ENCODE results near the gene YLPM1. TPM values are rescaled to one million over a fixed set of nuclear protein-coding genes. Genes with fewer than 3 reads are reported as not detected.

Gene YLPM1
- polyA plus RNA-seq, 2 donors, result 10.4 to 13.0 TPM

DNA sequence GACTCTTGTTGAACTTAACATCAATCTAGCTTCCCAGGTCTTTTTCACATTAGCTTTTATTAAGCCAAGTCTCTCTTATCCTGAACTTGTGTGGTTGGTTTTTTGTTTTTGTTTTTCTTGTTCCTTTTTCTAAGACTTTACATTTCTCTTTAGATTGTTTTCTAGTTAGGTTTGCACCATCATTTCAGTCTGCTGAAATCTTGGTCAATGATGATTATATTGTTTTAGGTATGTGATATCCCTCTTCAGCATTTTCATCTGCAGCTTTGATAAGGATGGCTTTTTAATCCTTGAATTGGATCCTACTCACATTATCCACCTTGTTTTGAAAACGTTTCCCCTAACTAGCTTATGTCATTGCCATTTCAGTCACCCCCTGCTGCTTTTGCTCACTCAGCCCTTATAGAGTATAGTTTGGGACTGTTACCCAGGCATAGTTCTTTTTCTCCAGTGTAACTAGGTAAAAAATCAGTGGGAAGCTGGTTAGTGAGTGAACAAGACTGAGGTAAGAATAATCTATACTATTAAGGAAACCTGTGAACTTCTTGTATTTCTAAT is 22.0 kb downstream of the YLPM1 start:
- Histone ChIP-seq H3K4me1 (ENCODE audit: control insufficient read depth in 2 of 2, insufficient read depth in 2 of 2, low read length in 1 of 2) (no peaks in the 10 kb centered on the region), H3K9me3 (ENCODE audit: control insufficient read depth in 2 of 2, insufficient read depth in 1 of 2, low read depth in 1 of 2, low read length in 1 of 2) (no peaks in the 10 kb centered on the region), H3K4me3 (ENCODE audit: low read depth in 1 of 2, low read length in 2 of 2) (no peak overlapping the region), H3K36me3 (ENCODE audit: control insufficient read depth in 2 of 2, insufficient read depth in 2 of 2, low read length in 1 of 2) (peaks cover 10 to 14% of the 10 kb centered on the region in 2 donors), H3K27ac (ENCODE audit: low read depth in 2 of 2, low read length in 1 of 2) (no peak overlapping the region), H3K27me3 (ENCODE audit: control insufficient read depth in 1 of 2, insufficient read depth in 2 of 2, low read length in 2 of 2) (no peaks in the 10 kb centered on the region)
- 26 to 44% methylated on average over 1 of the region's 1 CpG for WGBS, 2 donors

DNA sequence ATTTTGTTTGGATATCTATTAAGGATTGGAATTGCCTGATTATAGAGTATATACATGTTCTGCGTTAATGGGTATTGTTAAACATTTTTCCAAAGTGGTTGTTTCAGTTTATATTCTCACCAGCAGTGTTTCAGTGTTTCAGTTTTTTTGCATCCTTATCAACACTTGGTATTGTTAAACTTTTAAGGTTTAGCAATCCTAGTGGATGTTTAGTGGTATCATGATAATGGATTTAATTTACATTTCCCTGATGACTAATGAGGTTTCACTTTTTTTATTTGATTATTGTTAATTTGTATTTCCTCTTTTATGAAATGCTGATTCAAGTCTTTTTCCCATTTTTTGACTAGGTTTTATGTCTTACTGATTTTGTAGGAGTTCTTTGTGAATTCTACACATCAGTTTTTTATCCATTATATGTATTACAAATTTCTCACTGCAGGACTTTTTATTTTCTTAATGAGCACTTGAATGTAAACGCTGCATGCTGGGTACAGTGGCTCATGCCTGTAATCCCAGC is 23.7 kb downstream of the YLPM1 start:
- no peak overlapping the region for H3K27ac ChIP-seq (ENCODE audit: low read depth in 2 of 2, low read length in 1 of 2)
- no peak overlapping the region for H3K4me3 ChIP-seq (ENCODE audit: low read depth in 1 of 2, low read length in 2 of 2)
- 93 to 96% methylated on average over 2 of the region's 2 CpGs for WGBS, 2 donors
- H3K36me3 ChIP-seq (ENCODE audit: control insufficient read depth in 2 of 2, insufficient read depth in 2 of 2, low read length in 1 of 2), result peaks cover 3 to 5% of the 10 kb centered on the region in 2 donors
- H3K27me3 ChIP-seq (ENCODE audit: control insufficient read depth in 1 of 2, insufficient read depth in 2 of 2, low read length in 2 of 2), result no peaks in the 10 kb centered on the region
- no peaks in the 10 kb centered on the region for H3K9me3 ChIP-seq (ENCODE audit: control insufficient read depth in 2 of 2, insufficient read depth in 1 of 2, low read depth in 1 of 2, low read length in 1 of 2)
- H3K4me1 ChIP-seq (ENCODE audit: control insufficient read depth in 2 of 2, insufficient read depth in 2 of 2, low read length in 1 of 2), result no peaks in the 10 kb centered on the region

DNA sequence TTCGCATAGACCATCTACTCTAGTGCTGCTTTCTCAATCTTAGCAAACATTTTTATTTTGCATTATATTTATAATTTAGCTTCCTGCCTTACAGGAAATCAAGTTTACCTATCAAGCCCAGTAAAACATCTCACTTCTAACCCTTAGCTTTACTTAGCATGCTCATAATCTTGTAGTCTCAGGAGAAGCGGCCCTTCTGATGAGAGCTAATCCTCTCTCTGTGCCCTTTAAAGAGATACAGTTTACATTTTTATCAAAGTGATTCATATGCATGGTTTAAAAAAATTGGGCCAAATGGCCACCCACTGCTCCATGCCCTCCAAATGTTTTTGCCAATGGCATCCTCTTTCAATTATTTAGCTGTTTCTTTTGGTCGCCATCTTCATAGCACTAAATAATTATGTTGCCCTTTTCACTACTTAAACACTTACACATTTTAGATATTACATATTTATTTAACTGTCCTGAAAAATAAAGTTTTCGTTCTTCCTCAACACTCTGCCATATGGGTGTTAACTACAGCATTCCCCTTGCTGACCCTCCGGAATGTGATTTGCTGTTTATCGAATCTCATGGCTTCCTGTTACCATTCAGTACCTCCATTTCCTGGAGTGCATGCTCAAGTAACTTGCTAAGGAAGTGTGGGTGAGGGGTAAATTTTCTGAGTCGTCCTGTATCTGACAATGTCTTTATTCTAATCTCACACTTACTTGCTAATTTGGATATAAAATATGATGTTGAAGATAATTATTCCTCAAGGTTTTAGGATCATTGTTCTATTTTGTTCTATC is 29.3 kb downstream of the YLPM1 start:
- Histone ChIP-seq H3K36me3 (ENCODE audit: control insufficient read depth in 2 of 2, insufficient read depth in 2 of 2, low read length in 1 of 2) (peaks cover 0 to 6% of the 10 kb centered on the region in 2 donors), H3K27me3 (ENCODE audit: control insufficient read depth in 1 of 2, insufficient read depth in 2 of 2, low read length in 2 of 2) (no peaks in the 10 kb centered on the region), H3K4me3 (ENCODE audit: low read depth in 1 of 2, low read length in 2 of 2) (no peak overlapping the region), H3K9me3 (ENCODE audit: control insufficient read depth in 2 of 2, insufficient read depth in 1 of 2, low read depth in 1 of 2, low read length in 1 of 2) (no peaks in the 10 kb centered on the region), H3K4me1 (ENCODE audit: control insufficient read depth in 2 of 2, insufficient read depth in 2 of 2, low read length in 1 of 2) (no peaks in the 10 kb centered on the region), H3K27ac (ENCODE audit: low read depth in 2 of 2, low read length in 1 of 2) (no peak overlapping the region)
- WGBS, 2 donors, result 52 to 56% methylated on average over 7 of the region's 7 CpGs

DNA sequence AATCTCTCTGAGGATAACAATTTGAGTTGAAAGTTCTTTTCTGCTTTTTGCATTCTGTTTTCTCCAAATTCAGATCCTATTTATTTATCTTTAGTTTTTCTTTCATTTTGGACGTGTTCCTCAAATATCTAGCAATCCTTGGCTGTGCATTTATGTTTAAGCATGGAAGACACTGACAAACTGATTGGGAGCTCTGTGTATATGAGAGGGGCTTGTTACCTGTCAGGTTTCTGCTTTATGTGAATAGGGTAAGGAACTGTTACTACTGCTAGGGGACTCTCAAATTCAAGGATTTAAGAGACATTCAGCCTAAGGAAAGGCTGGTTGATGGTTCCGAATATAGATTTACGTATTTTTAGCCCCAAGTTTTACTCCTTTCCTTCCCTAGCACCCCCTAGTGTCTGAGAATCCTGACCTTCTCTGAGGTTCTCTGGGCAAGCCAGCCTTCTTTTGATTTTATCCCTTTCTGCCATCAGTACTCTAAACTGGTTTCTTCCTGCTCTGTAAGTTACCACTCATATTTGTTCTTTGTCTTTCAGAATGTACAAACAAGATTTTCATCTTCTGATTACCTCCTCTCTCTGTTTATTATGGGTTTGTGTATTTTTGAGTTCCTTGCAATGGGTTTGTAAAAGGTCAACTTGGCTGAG is 30.5 kb downstream of the YLPM1 start:
- peaks cover 0 to 9% of the 10 kb centered on the region in 2 donors for H3K36me3 ChIP-seq (ENCODE audit: control insufficient read depth in 2 of 2, insufficient read depth in 2 of 2, low read length in 1 of 2)
- no peak overlapping the region for H3K4me3 ChIP-seq (ENCODE audit: low read depth in 1 of 2, low read length in 2 of 2)
- no peaks in the 10 kb centered on the region for H3K27me3 ChIP-seq (ENCODE audit: control insufficient read depth in 1 of 2, insufficient read depth in 2 of 2, low read length in 2 of 2)
- no peaks in the 10 kb centered on the region for H3K4me1 ChIP-seq (ENCODE audit: control insufficient read depth in 2 of 2, insufficient read depth in 2 of 2, low read length in 1 of 2)
- H3K27ac ChIP-seq (ENCODE audit: low read depth in 2 of 2, low read length in 1 of 2), result no peak overlapping the region
- 55 to 61% methylated on average over 3 of the region's 3 CpGs for WGBS, 2 donors
- no peaks in the 10 kb centered on the region for H3K9me3 ChIP-seq (ENCODE audit: control insufficient read depth in 2 of 2, insufficient read depth in 1 of 2, low read depth in 1 of 2, low read length in 1 of 2)

DNA sequence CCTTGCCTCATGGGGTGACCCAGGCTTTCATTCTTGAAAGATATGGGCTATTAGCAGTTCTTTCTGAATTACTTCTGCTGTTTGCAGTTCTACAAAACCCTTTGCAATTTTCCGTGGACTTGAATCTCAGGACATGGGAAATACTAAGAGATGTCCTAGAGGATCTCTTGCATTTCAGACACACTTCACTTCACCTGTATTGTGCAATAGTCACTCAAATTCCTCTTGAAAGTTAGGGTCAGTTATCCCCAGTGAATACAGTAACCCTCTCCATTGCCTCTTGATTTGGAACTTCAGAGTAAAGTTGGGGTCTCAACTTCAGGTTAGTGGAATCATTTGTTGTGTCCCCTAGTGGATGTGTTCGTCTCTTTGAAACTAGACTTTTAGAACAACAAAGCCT is 31.8 kb downstream of the YLPM1 start:
- no peaks in the 10 kb centered on the region for H3K4me1 ChIP-seq (ENCODE audit: control insufficient read depth in 2 of 2, insufficient read depth in 2 of 2, low read length in 1 of 2)
- H3K36me3 ChIP-seq (ENCODE audit: control insufficient read depth in 2 of 2, insufficient read depth in 2 of 2, low read length in 1 of 2), result peaks cover 0 to 12% of the 10 kb centered on the region in 2 donors
- no peak overlapping the region for H3K4me3 ChIP-seq (ENCODE audit: low read depth in 1 of 2, low read length in 2 of 2)
- 97 to 99% methylated on average over 2 of the region's 2 CpGs for WGBS, 2 donors
- H3K27me3 ChIP-seq (ENCODE audit: control insufficient read depth in 1 of 2, insufficient read depth in 2 of 2, low read length in 2 of 2), result no peaks in the 10 kb centered on the region
- no peaks in the 10 kb centered on the region for H3K9me3 ChIP-seq (ENCODE audit: control insufficient read depth in 2 of 2, insufficient read depth in 1 of 2, low read depth in 1 of 2, low read length in 1 of 2)
- H3K27ac ChIP-seq (ENCODE audit: low read depth in 2 of 2, low read length in 1 of 2), result no peak overlapping the region

DNA sequence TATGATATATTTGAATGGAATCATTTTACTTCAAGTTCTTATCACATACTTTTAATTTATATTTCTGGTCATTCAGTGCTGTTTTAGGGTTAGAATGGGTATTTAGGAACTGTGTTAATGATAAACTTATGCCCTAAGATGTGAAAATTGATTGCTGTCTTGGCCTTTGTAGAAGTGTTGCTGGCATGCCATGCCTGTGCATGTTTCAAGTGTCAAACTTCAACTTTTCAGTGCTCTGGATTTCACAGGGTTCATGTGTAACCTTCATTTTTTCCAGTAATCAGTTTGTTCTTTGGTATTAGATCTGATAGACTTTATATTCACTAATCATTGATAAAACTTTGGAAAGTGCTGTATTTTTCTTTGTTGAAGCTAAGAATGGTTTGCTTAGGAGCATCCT is 36.6 kb downstream of the YLPM1 start:
- H3K4me1 ChIP-seq (ENCODE audit: control insufficient read depth in 2 of 2, insufficient read depth in 2 of 2, low read length in 1 of 2), result no peaks in the 10 kb centered on the region
- H3K27me3 ChIP-seq (ENCODE audit: control insufficient read depth in 1 of 2, insufficient read depth in 2 of 2, low read length in 2 of 2), result no peaks in the 10 kb centered on the region
- no peaks in the 10 kb centered on the region for H3K9me3 ChIP-seq (ENCODE audit: control insufficient read depth in 2 of 2, insufficient read depth in 1 of 2, low read depth in 1 of 2, low read length in 1 of 2)
- no peak overlapping the region for H3K27ac ChIP-seq (ENCODE audit: low read depth in 2 of 2, low read length in 1 of 2)
- peaks cover 0 to 18% of the 10 kb centered on the region in 2 donors for H3K36me3 ChIP-seq (ENCODE audit: control insufficient read depth in 2 of 2, insufficient read depth in 2 of 2, low read length in 1 of 2)
- H3K4me3 ChIP-seq (ENCODE audit: low read depth in 1 of 2, low read length in 2 of 2), result no peak overlapping the region

DNA sequence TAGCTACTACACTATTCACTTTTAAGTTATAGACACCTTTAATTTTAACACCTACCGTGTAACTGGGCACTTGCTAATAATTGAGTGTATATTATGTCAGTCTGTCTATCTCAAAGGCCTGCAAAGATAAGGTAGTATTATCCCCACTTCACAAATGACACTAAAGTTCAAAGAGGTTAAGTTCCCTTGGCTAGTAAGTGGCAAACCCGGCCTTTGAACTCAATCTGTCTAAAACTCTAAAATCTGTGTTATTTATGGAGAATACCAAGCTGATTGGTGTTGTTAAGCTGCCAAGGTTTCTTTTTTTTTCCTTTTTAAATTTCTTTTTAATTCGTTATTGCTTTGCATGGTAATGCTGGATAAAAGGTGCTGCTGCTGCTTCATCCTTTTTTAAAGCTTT is 37.7 kb downstream of the YLPM1 start:
- H3K4me3 ChIP-seq (ENCODE audit: low read depth in 1 of 2, low read length in 2 of 2), result no peak overlapping the region
- no peaks in the 10 kb centered on the region for H3K9me3 ChIP-seq (ENCODE audit: control insufficient read depth in 2 of 2, insufficient read depth in 1 of 2, low read depth in 1 of 2, low read length in 1 of 2)
- H3K4me1 ChIP-seq (ENCODE audit: control insufficient read depth in 2 of 2, insufficient read depth in 2 of 2, low read length in 1 of 2), result no peaks in the 10 kb centered on the region
- H3K27ac ChIP-seq (ENCODE audit: low read depth in 2 of 2, low read length in 1 of 2), result no peak overlapping the region
- H3K36me3 ChIP-seq (ENCODE audit: control insufficient read depth in 2 of 2, insufficient read depth in 2 of 2, low read length in 1 of 2), result peaks cover 0 to 17% of the 10 kb centered on the region in 2 donors
- WGBS, 2 donors, result 71 to 84% methylated on average over 3 of the region's 3 CpGs
- H3K27me3 ChIP-seq (ENCODE audit: control insufficient read depth in 1 of 2, insufficient read depth in 2 of 2, low read length in 2 of 2), result no peaks in the 10 kb centered on the region

DNA sequence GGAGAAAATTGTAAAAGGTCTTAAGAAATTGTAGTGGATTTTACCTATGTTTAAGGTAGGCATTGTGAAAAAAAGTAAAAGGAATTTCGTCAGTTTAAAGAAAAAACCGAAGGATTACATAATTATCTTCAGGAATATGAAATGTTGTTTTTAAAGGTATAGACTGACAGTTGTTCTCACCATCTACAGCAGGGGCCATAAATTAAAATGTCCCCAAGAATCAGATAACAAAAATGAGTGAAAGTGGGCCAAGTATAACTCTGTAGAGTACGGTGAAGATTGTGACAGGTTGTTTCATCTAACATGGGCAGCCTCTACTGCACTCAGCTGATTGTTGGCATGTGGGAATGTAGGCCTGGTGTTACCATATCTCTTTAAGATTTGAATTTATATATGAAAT is 38.3 kb downstream of the YLPM1 start:
- H3K9me3 ChIP-seq (ENCODE audit: control insufficient read depth in 2 of 2, insufficient read depth in 1 of 2, low read depth in 1 of 2, low read length in 1 of 2), result no peaks in the 10 kb centered on the region
- H3K4me3 ChIP-seq (ENCODE audit: low read depth in 1 of 2, low read length in 2 of 2), result no peak overlapping the region
- H3K27ac ChIP-seq (ENCODE audit: low read depth in 2 of 2, low read length in 1 of 2), result no peak overlapping the region
- H3K27me3 ChIP-seq (ENCODE audit: control insufficient read depth in 1 of 2, insufficient read depth in 2 of 2, low read length in 2 of 2), result no peaks in the 10 kb centered on the region
- H3K4me1 ChIP-seq (ENCODE audit: control insufficient read depth in 2 of 2, insufficient read depth in 2 of 2, low read length in 1 of 2), result no peaks in the 10 kb centered on the region
- H3K36me3 ChIP-seq (ENCODE audit: control insufficient read depth in 2 of 2, insufficient read depth in 2 of 2, low read length in 1 of 2), result peaks cover 0 to 13% of the 10 kb centered on the region in 2 donors
- 81 to 90% methylated on average over 3 of the region's 3 CpGs for WGBS, 2 donors

DNA sequence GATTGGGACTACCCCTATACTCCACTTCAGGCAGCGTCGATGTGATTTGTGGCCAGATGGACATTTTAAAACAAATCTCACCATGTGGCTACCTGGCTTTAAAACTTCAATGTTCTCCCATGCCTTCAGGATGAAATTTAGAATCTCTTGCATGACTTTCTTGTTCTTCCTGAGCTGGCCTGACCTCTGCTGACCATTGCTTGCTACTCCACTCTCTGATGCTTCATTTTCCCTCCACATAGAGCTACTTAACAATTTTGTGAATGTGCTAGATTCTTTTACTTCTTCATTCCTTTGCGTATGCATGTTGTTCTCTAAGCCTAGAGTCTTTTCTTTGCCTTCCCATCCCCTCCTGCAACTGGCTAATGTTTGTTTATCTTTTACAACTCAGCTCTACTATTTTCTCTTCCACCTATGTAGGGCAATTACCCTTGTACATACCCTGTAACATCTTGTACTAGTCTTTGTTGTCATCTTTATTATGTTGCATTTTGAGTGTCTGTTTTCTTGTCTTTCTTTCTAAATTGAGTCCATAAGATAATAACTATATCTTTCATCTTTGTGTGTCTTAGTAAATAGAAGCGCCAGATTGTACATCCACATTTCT is 41.2 kb downstream of the YLPM1 start:
- WGBS, 2 donors, result 89% methylated on average over 4 of the region's 4 CpGs
- H3K4me1 ChIP-seq (ENCODE audit: control insufficient read depth in 2 of 2, insufficient read depth in 2 of 2, low read length in 1 of 2), result no peaks in the 10 kb centered on the region
- H3K36me3 ChIP-seq (ENCODE audit: control insufficient read depth in 2 of 2, insufficient read depth in 2 of 2, low read length in 1 of 2), result peaks cover 4 to 7% of the 10 kb centered on the region in 2 donors
- no peaks in the 10 kb centered on the region for H3K27me3 ChIP-seq (ENCODE audit: control insufficient read depth in 1 of 2, insufficient read depth in 2 of 2, low read length in 2 of 2)
- no peak overlapping the region for H3K4me3 ChIP-seq (ENCODE audit: low read depth in 1 of 2, low read length in 2 of 2)
- H3K9me3 ChIP-seq (ENCODE audit: control insufficient read depth in 2 of 2, insufficient read depth in 1 of 2, low read depth in 1 of 2, low read length in 1 of 2), result no peaks in the 10 kb centered on the region
- no peak overlapping the region for H3K27ac ChIP-seq (ENCODE audit: low read depth in 2 of 2, low read length in 1 of 2)
